ENCODE results near the gene MORN4. TPM values are rescaled to one million over a fixed set of nuclear protein-coding genes. Genes with fewer than 3 reads are reported as not detected.

MORN4 gene
- total RNA-seq, 1 donor from 2014 or later = 2.9 TPM

- Mint-ChIP-seq H3K27me3 (ENCODE audit: low read depth) (no peaks in the 10 kb centered on the region), H3K9me3 (no peaks in the 10 kb centered on the region), H3K36me3 (ENCODE audit: low read depth) (no peaks in the 10 kb centered on the region), H3K27ac (no peak overlapping the region), H3K4me3 (ENCODE audit: low read depth) (no peak overlapping the region), H3K4me1 (ENCODE audit: low read depth) (peaks cover 16% of the 10 kb centered on the region)
- no peak for DNase-seq (ENCODE audit: low spot score)
- intact Hi-C loops (cut with micrococcal nuclease) = no loop called here
Measured at GRCh38 chr10:97635577-97635976, 2.3 kb upstream of the MORN4 start.

- Mint-ChIP-seq H3K27me3 (ENCODE audit: low read depth) (no peaks in the 10 kb centered on the region), H3K4me3 (ENCODE audit: low read depth) (peak overlapping the region; percentile 95), H3K36me3 (ENCODE audit: low read depth) (no peaks in the 10 kb centered on the region), H3K27ac (peak overlapping the region; percentile 82), H3K4me1 (ENCODE audit: low read depth) (peaks cover 12% of the 10 kb centered on the region), H3K9me3 (no peaks in the 10 kb centered on the region)
- intact Hi-C loops (cut with micrococcal nuclease) = no loop called here
- DNase-seq (ENCODE audit: low spot score) = peak; percentile 11
Measured at GRCh38 chr10:97633921-97634320, 621 bp upstream of the MORN4 start.

- intact Hi-C loops (cut with micrococcal nuclease) = no loop called here
- Mint-ChIP-seq H3K27ac (no peak overlapping the region), H3K4me3 (ENCODE audit: low read depth) (no peak overlapping the region), H3K4me1 (ENCODE audit: low read depth) (peaks cover 12% of the 10 kb centered on the region), H3K36me3 (ENCODE audit: low read depth) (no peaks in the 10 kb centered on the region), H3K9me3 (no peaks in the 10 kb centered on the region), H3K27me3 (ENCODE audit: low read depth) (no peaks in the 10 kb centered on the region)
- no peak for DNase-seq (ENCODE audit: low spot score)
Measured at GRCh38 chr10:97631098-97631497, 2.2 kb downstream of the MORN4 start.

GRCh38 chr10:97629289-97629688 lies 4.0 kb downstream of the MORN4 start:
- H3K4me1 Mint-ChIP-seq (ENCODE audit: low read depth) = peaks cover 12% of the 10 kb centered on the region
- intact Hi-C loops (cut with micrococcal nuclease) = no loop called here
- no peak overlapping the region for H3K27ac Mint-ChIP-seq
- no peak overlapping the region for H3K4me3 Mint-ChIP-seq (ENCODE audit: low read depth)
- H3K27me3 Mint-ChIP-seq (ENCODE audit: low read depth) = no peaks in the 10 kb centered on the region
- no peaks in the 10 kb centered on the region for H3K36me3 Mint-ChIP-seq (ENCODE audit: low read depth)
- no peak for DNase-seq (ENCODE audit: low spot score)
- H3K9me3 Mint-ChIP-seq = no peaks in the 10 kb centered on the region

GRCh38 chr10:97628228-97628627 lies 5.1 kb downstream of the MORN4 start:
- peaks cover 2% of the 10 kb centered on the region for H3K27me3 Mint-ChIP-seq (ENCODE audit: low read depth)
- no peak overlapping the region for H3K27ac Mint-ChIP-seq
- intact Hi-C loops (cut with micrococcal nuclease) = no loop called here
- peaks cover 4% of the 10 kb centered on the region for H3K4me1 Mint-ChIP-seq (ENCODE audit: low read depth)
- no peak for DNase-seq (ENCODE audit: low spot score)
- H3K36me3 Mint-ChIP-seq (ENCODE audit: low read depth) = no peaks in the 10 kb centered on the region
- H3K4me3 Mint-ChIP-seq (ENCODE audit: low read depth) = no peak overlapping the region
- H3K9me3 Mint-ChIP-seq = no peaks in the 10 kb centered on the region

GRCh38 chr10:97627731-97628130 lies 5.6 kb downstream of the MORN4 start:
- H3K9me3 Mint-ChIP-seq = no peaks in the 10 kb centered on the region
- no peaks in the 10 kb centered on the region for H3K36me3 Mint-ChIP-seq (ENCODE audit: low read depth)
- intact Hi-C loops (cut with micrococcal nuclease) = no loop called here
- no peak overlapping the region for H3K4me3 Mint-ChIP-seq (ENCODE audit: low read depth)
- no peak for DNase-seq (ENCODE audit: low spot score)
- peaks cover 2% of the 10 kb centered on the region for H3K4me1 Mint-ChIP-seq (ENCODE audit: low read depth)
- no peak overlapping the region for H3K27ac Mint-ChIP-seq
- peaks cover 2% of the 10 kb centered on the region for H3K27me3 Mint-ChIP-seq (ENCODE audit: low read depth)

GRCh38 chr10:97623277-97623676 lies 10.0 kb downstream of the MORN4 start:
- no peaks in the 10 kb centered on the region for H3K36me3 Mint-ChIP-seq (ENCODE audit: low read depth)
- no peaks in the 10 kb centered on the region for H3K9me3 Mint-ChIP-seq
- peaks cover 2% of the 10 kb centered on the region for H3K27me3 Mint-ChIP-seq (ENCODE audit: low read depth)
- no peaks in the 10 kb centered on the region for H3K4me1 Mint-ChIP-seq (ENCODE audit: low read depth)
- no peak overlapping the region for H3K4me3 Mint-ChIP-seq (ENCODE audit: low read depth)
- H3K27ac Mint-ChIP-seq = no peak overlapping the region
- no peak for DNase-seq (ENCODE audit: low spot score)
- intact Hi-C loops (cut with micrococcal nuclease) = no loop called here

GRCh38 chr10:97618733-97619132 lies 14.6 kb downstream of the MORN4 start:
- no peaks in the 10 kb centered on the region for H3K36me3 Mint-ChIP-seq (ENCODE audit: low read depth)
- DNase-seq (ENCODE audit: low spot score) = no peak
- no peaks in the 10 kb centered on the region for H3K4me1 Mint-ChIP-seq (ENCODE audit: low read depth)
- H3K27ac Mint-ChIP-seq = no peak overlapping the region
- intact Hi-C loops (cut with micrococcal nuclease) = no loop called here
- no peak overlapping the region for H3K4me3 Mint-ChIP-seq (ENCODE audit: low read depth)
- H3K27me3 Mint-ChIP-seq (ENCODE audit: low read depth) = no peaks in the 10 kb centered on the region
- H3K9me3 Mint-ChIP-seq = no peaks in the 10 kb centered on the region

- H3K4me3 Mint-ChIP-seq (ENCODE audit: low read depth) = no peak overlapping the region
- intact Hi-C loops (cut with micrococcal nuclease) = no loop called here
- H3K27ac Mint-ChIP-seq = no peak overlapping the region
- H3K9me3 Mint-ChIP-seq = no peaks in the 10 kb centered on the region
- no peak for DNase-seq (ENCODE audit: low spot score)
- no peaks in the 10 kb centered on the region for H3K4me1 Mint-ChIP-seq (ENCODE audit: low read depth)
- H3K27me3 Mint-ChIP-seq (ENCODE audit: low read depth) = no peaks in the 10 kb centered on the region
- H3K36me3 Mint-ChIP-seq (ENCODE audit: low read depth) = no peaks in the 10 kb centered on the region
Measured at GRCh38 chr10:97618285-97618684, 15.0 kb downstream of the MORN4 start.

GRCh38 chr10:97612386-97612785 lies 20.9 kb downstream of the MORN4 start:
- H3K4me3 Mint-ChIP-seq (ENCODE audit: low read depth) = no peak overlapping the region
- H3K4me1 Mint-ChIP-seq (ENCODE audit: low read depth) = no peaks in the 10 kb centered on the region
- H3K27me3 Mint-ChIP-seq (ENCODE audit: low read depth) = peaks cover under 1% of the 10 kb centered on the region
- H3K27ac Mint-ChIP-seq = no peak overlapping the region
- intact Hi-C loops (cut with micrococcal nuclease) = no loop called here
- H3K9me3 Mint-ChIP-seq = no peaks in the 10 kb centered on the region
- DNase-seq (ENCODE audit: low spot score) = no peak
- no peaks in the 10 kb centered on the region for H3K36me3 Mint-ChIP-seq (ENCODE audit: low read depth)

- H3K36me3 Mint-ChIP-seq (ENCODE audit: low read depth) = no peaks in the 10 kb centered on the region
- no peaks in the 10 kb centered on the region for H3K9me3 Mint-ChIP-seq
- peaks cover 2% of the 10 kb centered on the region for H3K27me3 Mint-ChIP-seq (ENCODE audit: low read depth)
- no peaks in the 10 kb centered on the region for H3K4me1 Mint-ChIP-seq (ENCODE audit: low read depth)
- H3K27ac Mint-ChIP-seq = no peak overlapping the region
- intact Hi-C loops (cut with micrococcal nuclease) = no loop called here
- no peak for DNase-seq (ENCODE audit: low spot score)
- no peak overlapping the region for H3K4me3 Mint-ChIP-seq (ENCODE audit: low read depth)
Measured at GRCh38 chr10:97611473-97611872, 21.8 kb downstream of the MORN4 start.

- Mint-ChIP-seq H3K36me3 (ENCODE audit: low read depth) (no peaks in the 10 kb centered on the region), H3K4me1 (ENCODE audit: low read depth) (no peaks in the 10 kb centered on the region), H3K27ac (no peak overlapping the region), H3K27me3 (ENCODE audit: low read depth) (peaks cover 6% of the 10 kb centered on the region), H3K4me3 (ENCODE audit: low read depth) (no peak overlapping the region), H3K9me3 (no peaks in the 10 kb centered on the region)
- intact Hi-C loops (cut with micrococcal nuclease) = no loop called here
- no peak for DNase-seq (ENCODE audit: low spot score)
Measured at GRCh38 chr10:97608991-97609561, 24.2 kb downstream of the MORN4 start.

- H3K4me3 Mint-ChIP-seq (ENCODE audit: low read depth) = no peak overlapping the region
- intact Hi-C loops (cut with micrococcal nuclease) = no loop called here
- no peak for DNase-seq (ENCODE audit: low spot score)
- H3K27me3 Mint-ChIP-seq (ENCODE audit: low read depth) = peaks cover 6% of the 10 kb centered on the region
- H3K4me1 Mint-ChIP-seq (ENCODE audit: low read depth) = no peaks in the 10 kb centered on the region
- H3K9me3 Mint-ChIP-seq = no peaks in the 10 kb centered on the region
- H3K27ac Mint-ChIP-seq = no peak overlapping the region
- H3K36me3 Mint-ChIP-seq (ENCODE audit: low read depth) = no peaks in the 10 kb centered on the region
Measured at GRCh38 chr10:97607095-97607636, 26.1 kb downstream of the MORN4 start.

Measured in activated T-helper 2 cell treated with anti-CD3 and anti-CD28 coated beads, Interferon-gamma antibody, Interleukin-2, Interleukin-4, amounts not matched to agents 10 μg/mL and 5 μg/mL and 100 μg/mL, durations not matched to agents 14 hours and 24 hours and 36 hours (primary cell).